COLO668 (cell line): ENCODE results near the gene ANKRD7.

Experiments
- DNase-seq: peaks from one replicate; lab custom pipeline; 2025; ENCODE audit not compliant: unreplicated experiment; lab: John Stamatoyannopoulos, UW

Gene ANKRD7

GRCh38 chr7:118224521-118224920 is at the start of gene ANKRD7:
Gene ANKRD7, plus strand, starts transcription at chr7:118224704. Its CDS starts 127 bp downstream, at chr7:118224831.
- DNase-seq: no peak

- no peak for DNase-seq
Observed at GRCh38 chr7:118175740-118176139, 48.8 kb upstream of the ANKRD7 start.

GRCh38 chr7:118179191-118179590 is 45.3 kb upstream of the ANKRD7 start:
- DNase-seq: no peak

- DNase-seq: no peak
Observed at GRCh38 chr7:118182593-118183427, 41.7 kb upstream of the ANKRD7 start.

GRCh38 chr7:118183428-118183785 is 41.1 kb upstream of the ANKRD7 start:
- no peak for DNase-seq

DNA sequence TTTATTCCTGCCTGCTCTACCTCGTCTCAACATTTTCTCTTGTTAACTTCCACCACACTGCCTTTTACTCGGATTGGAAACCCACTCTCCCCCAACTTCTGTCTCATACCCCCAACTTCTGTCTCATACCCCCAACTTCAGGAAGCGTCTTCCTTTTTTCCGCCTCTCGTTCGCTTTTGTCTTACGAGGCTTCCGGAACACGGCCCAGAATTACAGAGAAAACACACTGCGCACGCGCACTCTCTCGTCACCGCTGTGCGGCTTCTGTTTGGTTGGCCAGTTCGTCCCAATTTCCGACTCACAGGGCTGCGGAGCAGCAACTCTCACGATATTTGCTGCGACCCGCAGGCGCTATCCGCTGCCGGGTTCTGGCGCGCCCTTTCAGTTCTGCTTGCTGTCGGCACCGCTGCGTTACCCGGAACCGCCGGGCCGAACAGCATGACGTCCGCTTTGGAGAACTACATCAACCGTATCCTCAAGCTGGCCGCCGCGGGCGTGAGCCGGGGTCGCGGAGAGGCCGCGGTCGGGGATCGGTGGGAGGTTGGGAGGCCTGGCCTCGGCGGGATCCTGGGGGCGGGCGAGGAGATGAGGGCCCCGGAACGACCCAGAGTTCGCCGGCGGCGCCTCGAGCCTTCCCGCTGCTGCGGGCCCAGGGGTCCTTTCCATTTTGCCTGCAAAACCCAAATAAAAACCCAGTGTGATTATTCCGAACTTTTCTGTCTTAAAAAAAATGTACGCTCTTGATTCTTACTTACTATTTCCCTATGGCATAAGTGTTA is 40.5 kb upstream of the ANKRD7 start, which contains the start of gene LSM8:
LSM8 (plus strand) TSS at position 379 of the 779 bp plus-strand sequence; CDS start at position 439, 60 bp downstream.
- DNase-seq: peak; percentile 96

- no peak for DNase-seq
Observed at GRCh38 chr7:118184565-118184940, 40.0 kb upstream of the ANKRD7 start.

DNA sequence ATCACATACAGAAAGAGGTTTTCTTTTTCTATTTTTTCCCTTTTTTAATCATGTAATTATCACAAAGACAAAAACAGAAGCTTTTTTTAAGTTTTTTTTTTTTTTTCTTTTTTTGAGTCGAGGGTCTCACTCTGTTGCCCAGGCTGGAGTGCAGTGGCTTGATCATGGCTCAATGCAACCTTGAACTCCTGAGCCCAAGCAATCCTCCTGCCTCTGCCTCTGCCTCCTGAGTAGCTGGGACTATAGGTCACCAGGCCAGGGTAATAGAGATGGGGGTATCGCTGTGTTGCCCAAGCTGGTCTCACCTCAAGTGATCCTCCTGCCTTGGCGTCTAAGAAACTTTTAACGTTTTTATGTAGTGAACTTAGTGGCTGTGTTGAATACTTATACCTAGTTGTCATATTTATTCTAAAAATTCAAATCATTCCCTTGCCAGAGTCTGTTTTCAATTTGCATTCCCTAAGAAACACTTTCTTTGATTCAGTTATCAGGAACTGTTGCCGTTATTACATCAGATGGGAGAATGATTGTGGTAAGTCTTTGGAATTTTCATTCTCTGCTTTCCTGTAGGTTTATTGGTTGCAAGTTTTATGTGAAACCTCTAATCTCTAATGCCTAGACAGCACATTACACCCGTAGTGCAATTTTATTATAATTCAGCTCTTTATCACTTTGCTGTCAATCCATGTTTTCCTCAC is 39.2 kb upstream of the ANKRD7 start:
- DNase-seq: no peak

DNA sequence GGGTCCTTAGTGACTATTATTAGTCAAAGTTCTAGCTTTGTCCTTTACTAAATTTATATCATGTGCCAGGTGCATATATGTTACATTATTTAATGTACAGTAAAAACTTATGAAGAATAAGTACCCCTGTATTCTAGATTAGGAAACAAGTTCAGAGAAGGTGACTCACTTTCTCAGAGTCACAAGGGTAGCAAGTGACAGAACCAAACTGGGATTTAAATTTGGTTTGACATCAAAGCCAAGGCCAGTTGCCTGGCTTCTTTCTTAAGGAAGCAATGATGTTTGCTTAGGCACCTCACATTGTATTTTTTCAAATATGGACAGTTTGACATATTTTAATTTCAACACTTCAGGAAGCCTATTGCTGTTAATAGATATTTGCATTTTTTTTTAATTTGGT is 38.0 kb upstream of the ANKRD7 start:
- DNase-seq: no peak

- DNase-seq: no peak
Observed at GRCh38 chr7:118194571-118194970, 29.9 kb upstream of the ANKRD7 start.

DNA sequence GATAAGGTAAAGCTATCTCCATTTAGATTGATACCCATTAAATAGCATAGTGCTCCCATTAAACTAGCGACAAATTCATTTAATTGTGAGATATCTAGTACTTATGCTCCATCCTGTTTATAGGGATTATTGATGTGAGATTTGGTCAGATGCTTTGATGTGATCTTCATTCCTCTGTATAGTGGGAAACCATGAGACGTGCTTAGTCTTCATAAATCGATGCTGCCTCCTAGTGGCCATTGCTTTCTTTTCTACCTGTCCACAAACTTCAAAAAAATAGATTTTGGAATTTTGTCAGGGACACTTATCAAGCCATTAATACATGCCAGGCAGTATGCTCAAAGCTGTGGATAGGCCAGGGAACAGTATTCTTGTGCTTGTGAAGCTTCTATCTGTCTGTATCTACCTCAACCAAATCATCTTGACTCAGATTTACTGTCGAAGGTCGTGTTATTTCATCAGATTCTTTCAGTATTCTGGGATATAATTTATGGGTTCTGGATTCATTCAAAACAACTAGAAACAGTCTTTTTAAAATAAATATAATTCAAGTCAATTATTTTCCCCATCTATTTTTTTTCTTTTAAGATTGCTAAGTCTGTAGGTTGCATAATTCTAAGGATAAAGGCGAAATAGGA is 28.5 kb upstream of the ANKRD7 start:
- peak; percentile 61 for DNase-seq

GRCh38 chr7:118202061-118202460 is 22.4 kb upstream of the ANKRD7 start:
- DNase-seq: no peak

- DNase-seq: peak; percentile 22
Observed at GRCh38 chr7:118214051-118214832, 10.3 kb upstream of the ANKRD7 start.

- no peak for DNase-seq
Observed at GRCh38 chr7:118214833-118215182, 9.7 kb upstream of the ANKRD7 start.

GRCh38 chr7:118217210-118217619 is 7.3 kb upstream of the ANKRD7 start:
- no peak for DNase-seq

GRCh38 chr7:118218413-118219156 is 5.9 kb upstream of the ANKRD7 start:
- no peak for DNase-seq

GRCh38 chr7:118219157-118219512 is 5.4 kb upstream of the ANKRD7 start:
- DNase-seq: no peak

GRCh38 chr7:118220583-118220982 is 3.9 kb upstream of the ANKRD7 start:
- no peak for DNase-seq

- DNase-seq: no peak
Observed at GRCh38 chr7:118222591-118222990, 1.9 kb upstream of the ANKRD7 start.

DNA sequence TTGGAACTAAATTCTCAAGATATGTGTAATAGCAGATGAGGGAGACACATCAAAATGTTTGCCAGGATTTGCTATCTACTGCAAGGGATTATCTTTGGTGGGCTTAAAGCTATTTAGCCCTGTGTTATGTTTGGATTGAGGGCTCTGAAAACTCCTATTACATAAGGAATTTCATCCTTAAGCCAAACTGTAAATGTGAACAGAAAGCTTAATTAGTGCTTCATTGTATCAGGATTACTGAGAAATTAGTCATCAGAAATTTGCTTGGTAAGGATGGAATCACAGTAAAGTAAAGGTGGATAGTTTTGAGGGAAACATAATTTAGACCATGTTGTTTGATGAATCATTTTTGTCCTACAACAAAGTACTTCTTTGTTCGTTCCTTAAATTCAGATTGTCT is 8.3 kb downstream of the ANKRD7 start:
- no peak for DNase-seq
